Right renal cortex interstitium (tissue), 3 donors: ENCODE results near the gene CPTP. TPM values are rescaled to one million over a fixed set of nuclear protein-coding genes. Genes with fewer than 3 reads are reported as not detected.
A peak's percentile ranks its signal among the peaks of the same experiment; 100 is the strongest.
"Not testable (repeated sequence)": the region's sequence is repeated elsewhere in the genome, so short reads cannot be mapped to it uniquely, and the experiment has no call there.

Experiments used
- DNase-seq, 3 donors: peaks; one replicate each; pipeline ENCODE4 v3.0.0-alpha.2; 2013; ENCODE audit warnings: low read depth in 3 of 3, low spot score in 2 of 3
- polyA plus RNA-seq, 3 donors: library from polyadenylated mRNA; unstranded; fragments of 120-200 nt; gene quantifications; one replicate each; pipeline ENCODE4 v1.2.1, GENCODE V29; 2013; ENCODE audit not compliant: insufficient read length in 3 of 3

The CPTP gene
- polyA plus RNA-seq, 3 donors: 9.1 to 12.9 (median 10.1) TPM

DNA sequence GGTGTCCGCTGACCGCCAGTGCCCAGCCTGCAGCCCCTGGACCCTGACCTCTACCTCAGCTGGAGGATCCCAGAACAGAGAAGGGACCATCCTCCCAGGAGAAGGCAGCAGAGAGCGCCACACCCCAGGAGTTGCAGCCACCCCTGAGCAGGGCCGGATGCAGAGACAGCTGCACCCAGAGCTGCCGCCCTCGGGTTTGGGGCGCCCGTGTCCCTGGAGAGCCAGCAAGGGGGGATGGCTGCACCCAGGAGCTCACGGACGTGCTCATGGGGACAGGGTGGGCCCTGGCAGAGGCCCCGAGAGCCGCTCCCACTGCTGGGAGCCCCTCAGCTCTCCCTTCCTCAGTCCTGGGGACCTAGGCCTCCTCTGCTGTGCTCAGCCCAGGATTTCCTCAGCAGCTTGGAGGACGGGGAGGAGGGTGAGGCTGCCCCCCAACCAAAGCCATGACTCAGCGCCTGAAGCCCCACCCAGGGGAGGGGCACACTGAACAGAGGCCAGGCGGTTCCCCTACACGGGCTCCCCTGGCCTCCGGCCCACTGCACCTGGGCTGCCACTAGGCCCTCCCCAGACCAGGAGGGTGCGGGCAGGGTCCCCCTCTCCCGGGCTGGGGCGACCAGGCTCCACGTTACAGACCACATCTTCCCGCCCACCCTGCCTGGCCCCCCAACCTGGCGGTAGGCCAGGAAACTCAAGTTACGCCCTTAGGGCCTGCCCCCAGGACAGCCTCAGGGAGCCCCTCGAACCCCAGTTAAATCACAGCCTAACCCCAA is 19.1 kb upstream of the CPTP start:
- DNase-seq: no peak

DNA sequence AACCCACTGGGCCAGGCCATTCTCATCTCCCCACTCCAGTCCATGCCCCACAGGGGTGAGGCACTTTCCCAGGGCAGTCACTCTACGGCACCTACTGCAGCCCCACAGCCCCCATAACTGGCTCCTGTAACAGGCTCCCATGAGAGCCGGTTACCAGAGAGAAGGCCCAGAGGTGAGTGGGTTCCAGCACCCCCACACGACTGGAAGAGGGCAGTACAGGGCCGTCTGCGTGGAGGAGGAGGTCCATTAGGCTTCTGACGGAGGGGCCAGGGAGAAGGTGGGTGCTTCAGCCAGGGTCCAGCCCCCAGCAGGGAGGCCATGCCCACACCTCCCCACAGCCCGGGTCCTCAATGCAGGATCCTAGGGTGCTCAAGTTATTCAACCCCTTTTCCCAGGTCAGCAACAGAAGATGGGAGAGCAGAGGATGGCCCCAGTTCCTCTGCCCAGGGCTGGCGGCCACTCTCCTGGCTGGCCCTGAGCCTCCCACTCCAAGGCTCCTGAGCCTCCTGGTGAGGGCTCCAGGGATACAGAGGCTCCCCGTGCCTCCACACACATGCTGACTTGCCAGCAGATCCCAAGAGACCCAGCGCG is 18.4 kb upstream of the CPTP start:
- no peak for DNase-seq

DNA sequence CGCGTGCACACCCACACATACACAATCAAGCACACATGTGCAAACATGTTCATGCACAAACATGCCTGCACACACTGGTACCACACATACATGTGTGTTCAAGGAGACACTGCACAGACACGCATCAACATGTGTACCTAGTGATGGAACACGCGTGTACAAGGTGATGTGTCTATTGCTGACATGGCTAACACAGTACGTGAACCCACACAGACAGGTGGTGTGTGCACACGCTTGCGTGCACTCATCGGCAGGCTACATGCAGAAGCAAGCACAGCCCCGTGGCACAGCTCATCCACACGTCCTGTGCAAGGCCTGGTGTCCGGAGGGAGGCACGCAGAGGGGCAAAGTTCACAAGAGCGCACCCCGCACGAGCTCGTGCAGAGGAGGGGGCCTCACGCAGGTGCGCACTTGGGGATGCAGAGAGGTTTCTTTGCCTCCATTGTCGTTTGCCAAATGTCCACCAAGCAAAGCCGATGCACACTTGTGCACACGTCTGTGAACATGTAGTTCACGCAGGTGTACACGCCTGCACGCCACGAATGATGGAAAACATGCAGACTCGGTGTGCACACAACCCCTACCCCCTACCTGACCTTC is 17.8 kb upstream of the CPTP start:
- no peak for DNase-seq

DNA sequence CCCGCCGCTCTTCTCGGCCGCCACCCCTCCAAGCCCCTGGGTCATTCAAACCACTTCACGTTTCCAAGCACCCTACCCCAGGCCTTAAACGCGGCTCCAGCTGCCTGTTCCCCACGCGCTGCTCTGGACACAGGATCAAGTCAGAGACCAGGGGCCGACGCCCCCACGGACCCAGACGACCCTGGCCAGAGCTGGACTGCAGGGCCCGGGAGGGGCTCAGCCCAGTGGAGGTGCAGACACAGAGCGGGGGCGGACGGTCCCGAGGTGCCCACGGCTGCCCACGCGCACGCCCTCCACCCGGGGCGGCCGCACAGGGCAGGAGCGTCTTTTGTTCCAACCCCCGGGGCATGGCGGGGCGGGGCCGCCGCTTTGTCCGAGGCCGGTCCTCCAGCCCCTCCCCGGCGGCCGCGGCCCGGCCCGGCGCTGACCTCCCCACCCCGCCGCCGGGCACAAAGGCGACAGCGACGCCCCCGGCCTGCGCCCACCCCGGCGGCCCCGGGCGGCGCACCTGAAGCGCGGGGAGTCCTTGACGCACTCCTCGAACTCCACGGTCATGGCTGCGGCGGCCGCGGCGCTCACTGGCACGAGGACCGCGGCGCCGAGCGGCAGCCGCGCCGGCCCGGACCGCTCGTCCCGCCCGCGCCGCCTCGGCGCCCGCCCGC is 17.2 kb upstream of the CPTP start:
- DNase-seq: no peak

DNA sequence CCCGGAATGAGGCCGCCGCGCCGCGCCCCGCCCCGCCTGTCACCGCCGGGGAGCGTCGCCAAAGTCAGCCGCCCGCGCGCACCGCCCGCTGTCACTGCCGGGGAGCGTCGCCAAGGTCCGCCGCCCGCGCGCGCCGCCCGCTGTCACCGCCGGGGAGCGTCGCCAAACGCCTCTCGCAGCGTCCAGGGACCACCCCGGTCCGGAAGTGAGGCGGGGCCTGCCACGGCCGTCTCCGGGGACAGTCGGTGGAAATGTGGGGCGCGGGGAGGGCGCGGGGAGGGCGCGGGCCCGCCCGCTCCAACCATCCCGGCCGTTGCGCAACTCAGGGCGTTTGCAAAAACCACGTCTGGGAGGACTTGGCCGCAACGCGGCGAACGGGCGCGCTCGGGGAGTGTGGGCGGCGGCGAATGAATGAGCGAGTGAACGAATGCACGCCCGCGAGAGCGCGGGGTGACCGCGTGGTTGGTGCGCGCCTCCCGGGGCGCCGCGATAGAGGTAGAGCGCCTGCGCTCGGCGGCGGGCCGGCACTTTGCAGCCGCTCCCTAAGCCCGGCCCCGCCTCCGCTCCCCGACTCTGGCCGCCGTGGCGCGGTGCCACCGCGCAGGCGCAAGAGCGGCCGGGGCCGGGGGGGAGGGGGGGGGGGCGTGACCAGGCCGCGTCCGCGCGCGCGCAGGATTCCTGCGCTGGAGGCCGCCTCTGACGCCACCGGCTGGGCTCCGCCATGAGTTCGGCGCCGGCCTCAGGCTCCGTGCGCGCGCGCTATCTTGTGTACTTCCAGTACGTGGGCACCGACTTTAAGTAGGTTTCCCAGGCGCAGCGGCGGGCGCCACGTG is 16.5 kb upstream of the CPTP start, which contains the start of the genes ACAP3 and PUSL1:
Gene ACAP3, minus strand, starts transcription at position 8 of the 833 bp plus-strand sequence. CDS start 115 bp downstream, outside the sequence.
Gene PUSL1, plus strand, starts transcription at position 675 of the 833 bp plus-strand sequence. Its CDS starts 47 bp downstream, at position 722.
- peak; percentile 72 to 81 (median 80) for DNase-seq

DNA sequence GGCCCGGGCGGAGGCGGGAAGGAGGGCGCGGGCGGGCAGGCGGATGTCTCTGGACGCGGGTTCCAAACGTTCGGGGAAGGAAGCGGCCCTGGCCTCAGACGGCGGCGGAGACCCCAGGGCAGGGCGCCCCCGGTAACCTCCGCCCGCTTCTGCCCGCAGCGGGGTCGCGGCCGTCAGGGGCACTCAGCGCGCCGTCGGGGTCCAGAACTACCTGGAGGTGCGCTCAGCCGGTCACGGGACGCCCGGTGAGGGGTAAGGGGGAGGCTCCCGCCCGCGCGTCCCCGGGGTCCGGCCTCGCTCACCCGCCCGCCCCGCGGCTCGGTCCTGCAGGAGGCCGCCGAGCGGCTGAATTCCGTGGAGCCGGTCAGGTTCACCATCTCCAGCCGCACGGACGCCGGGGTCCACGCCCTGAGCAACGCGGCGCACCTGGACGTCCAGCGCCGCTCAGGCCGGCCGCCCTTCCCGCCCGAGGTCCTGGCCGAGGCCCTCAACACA is 15.8 kb upstream of the CPTP start:
- no peak for DNase-seq

DNA sequence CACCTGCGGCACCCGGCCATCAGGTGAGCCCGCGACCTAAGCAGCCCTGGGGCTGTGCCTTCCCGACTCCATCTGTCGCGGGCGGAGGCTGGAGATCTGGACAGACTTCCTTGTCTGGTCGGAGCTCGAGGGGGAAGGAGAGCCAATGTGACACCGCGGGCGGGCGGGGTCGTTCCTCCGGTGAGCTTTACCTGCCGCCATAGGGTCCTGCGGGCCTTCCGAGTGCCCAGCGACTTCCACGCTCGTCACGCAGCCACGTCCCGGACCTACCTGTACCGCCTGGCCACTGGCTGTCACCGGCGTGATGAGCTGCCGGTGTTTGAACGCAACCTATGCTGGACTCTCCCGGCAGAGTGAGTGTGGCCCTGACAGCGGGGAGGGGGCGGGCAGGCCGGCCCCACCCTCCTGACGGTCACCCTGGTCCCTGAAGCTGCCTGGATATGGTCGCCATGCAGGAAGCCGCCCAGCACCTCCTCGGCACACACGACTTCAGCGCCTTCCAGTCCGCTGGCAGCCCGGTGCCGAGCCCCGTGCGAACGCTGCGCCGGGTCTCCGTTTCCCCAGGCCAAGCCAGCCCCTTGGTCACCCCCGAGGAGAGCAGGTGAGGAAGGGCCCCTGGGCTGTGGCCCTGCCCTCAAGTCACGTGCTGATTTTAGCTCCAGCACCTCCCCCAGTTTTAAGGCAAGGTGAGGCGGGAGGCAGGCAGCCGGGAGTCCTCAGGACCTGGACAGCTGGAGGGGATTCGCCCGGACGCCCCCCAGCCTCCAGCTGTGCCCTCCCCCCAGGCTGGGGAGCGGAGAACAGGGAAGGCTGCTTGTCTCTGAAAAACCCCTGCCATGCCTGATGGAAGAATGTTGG is 15.1 kb upstream of the CPTP start:
- no peak for DNase-seq

DNA sequence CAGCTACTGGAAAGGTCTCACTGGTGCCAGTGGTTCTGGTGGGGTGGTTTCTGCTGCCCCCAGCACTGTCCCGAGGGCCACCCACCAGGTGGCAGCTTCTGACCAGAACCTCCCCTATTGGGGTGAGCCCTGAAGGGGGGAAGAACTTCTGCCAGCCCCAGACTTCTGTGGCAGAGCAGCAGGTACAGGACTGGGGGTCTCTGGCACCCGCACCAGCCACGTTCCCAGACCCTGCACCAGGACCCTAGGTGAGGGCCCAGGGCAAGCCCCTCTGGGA is 14.6 kb upstream of the CPTP start:
- DNase-seq: no peak

DNA sequence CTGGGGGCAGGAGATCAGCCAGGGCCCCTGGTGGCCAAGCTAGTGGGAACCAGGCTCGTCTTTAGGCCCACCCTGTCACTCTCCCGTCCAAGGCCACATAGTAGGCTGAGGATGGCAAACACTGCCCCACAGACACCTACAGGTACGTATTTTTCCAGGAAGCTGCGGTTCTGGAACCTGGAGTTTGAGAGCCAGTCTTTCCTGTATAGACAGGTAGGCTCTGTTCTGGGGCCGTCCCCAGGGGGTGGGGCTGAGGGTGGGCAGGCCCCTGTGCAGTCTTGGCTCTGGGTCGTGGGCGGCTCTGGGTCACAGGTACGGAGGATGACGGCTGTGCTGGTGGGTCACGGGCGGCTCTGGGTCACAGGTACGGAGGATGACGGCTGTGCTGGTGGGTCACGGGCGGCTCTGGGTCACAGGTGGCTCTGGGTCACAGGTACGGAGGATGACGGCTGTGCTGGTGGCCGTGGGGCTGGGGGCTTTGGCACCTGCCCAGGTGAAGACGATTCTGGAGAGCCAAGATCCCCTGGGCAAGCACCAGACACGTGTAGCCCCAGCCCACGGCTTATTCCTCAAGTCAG is 14.0 kb upstream of the CPTP start:
- no peak for DNase-seq

DNA sequence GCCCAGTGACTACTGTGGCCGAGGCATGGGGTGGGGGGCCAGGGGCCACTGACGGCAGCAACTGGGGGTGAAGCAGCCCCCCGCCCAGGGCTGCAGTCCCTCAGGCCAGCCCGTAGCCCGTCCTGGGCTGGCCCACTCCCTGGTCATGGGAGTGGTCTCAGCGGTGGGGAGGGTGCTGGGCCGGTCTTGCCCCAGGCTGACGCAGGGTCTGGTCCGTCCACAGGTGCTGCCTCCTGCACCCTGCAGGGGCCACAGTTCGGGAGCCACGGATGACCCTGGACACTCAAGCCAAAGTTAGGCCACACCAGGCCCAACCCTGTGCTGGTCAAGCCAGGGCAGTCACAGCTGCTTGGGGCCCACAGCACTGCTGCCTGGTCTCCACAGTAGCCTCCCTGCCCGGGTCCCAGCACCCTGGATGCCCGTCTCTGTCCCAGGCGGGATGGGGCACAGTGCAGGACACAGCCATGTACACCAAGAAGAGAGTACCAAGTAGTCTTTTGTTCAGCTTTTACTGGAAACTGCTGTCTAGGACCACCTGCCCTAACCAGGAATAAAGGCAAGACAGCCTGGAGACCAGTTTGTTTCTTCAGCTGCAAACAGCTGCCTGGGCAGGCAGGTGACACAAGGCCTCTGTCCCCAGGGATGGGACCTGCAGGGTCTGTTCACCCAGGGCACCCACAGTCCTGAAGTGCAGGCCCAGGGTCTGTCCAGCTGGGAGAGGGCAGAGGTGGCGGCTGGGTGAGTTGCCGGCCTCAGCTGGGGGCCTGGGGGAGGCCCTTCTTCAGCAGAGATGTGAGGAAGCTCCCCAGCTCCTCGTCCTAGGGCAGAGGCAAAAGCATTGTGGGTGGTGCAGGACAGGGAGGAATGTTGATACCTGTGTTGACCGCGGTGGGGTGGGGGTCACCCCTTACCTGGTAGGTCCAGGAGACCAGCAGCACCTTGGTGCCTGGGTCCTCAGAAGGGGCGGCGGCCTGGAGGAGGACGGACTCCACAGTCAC is 13.2 kb upstream of the CPTP start:
- no peak for DNase-seq

DNA sequence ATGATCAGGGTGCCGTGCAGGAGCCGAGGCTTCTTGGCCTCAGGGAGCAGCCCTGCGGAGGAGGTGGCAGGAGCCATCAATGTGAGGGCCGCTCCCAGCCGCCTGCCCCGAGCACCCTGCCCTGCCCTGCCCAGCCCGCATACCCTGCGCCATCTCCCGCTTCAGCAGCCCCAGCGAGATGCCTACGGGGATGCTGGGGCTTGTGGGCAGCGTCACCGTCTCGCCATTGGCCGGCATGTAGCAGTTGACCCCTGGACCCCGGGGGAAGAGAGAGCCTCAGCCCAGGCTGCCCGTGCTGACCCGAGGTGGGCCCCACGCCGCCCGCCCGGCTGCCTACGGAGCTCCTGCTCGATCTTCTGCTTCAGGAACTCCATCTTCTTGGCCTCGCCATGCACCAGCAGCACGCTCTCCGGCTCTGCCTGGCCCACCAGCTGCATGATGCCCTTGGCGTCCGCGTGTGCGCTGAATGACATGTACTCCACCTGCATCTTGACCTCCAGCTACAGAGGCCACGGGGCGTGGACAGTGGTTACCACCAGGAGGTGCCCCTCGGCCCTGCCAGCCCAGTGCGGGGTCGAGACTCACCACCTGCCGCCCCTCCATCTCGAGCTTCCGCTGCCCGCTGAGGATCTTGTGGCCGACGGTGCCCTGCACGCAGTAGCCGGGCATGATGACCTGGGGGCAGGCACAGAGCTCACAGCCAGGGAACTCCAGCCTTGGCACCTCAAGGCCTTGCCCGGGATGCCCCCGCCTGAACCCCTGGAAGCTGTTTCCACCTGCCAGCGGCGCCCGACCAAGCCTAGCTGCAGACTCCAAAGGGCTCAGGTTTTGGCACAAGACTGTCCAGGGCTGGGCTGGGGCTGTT is 11.9 kb upstream of the CPTP start:
- no peak for DNase-seq

DNA sequence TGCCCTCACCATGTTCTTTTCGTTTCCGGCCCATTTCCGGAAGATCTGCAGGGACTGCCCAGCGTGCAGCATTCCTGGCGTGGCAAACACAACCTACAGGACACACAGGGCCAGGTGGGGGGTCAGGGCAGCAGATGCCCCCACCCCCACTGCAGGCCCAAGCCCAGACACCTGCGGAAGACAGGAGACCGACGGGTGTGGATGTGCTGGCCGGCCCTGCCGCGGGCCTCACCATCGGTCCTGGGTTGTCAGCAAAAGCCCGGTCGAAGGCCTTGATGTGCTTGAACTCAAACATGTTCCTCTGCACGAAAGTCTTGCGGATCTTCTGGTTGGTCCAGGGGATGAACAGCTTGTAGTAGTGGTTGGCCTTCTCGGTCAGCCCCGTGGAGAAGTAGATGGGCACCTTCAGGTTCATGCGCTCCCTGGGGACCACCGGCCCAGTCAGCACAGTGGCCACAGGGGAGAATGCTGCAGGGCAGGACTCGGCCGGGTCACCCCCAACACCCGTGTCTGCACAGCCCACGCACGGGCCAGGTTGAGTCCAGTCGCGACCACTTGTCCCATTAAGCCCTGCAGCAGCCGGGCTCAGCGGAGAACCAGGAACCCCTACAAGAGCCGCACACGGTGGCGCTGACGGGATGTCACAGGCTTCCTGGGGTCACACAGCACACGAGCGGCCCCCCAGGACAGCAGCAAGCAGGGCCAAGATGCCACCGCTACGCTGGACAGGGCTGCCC is 10.9 kb upstream of the CPTP start:
- no peak for DNase-seq

DNA sequence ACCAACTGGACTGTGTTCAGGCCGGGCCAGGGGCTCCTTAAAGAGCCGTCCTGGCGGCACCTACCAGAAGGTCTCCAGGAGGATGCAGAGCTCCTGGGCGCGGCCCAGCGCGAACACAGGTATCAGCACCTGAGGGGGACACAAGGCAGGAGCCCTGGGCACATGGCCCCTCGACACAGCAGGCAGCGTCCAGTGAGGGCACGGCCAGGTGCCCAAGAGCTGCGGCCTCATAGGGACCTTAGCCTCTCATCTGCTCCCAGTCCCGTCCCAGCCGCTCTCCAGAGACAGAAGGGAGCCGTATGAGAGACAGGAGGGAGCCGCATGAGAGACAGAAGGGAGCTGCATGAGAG is 10.4 kb upstream of the CPTP start:
- no peak for DNase-seq

DNA sequence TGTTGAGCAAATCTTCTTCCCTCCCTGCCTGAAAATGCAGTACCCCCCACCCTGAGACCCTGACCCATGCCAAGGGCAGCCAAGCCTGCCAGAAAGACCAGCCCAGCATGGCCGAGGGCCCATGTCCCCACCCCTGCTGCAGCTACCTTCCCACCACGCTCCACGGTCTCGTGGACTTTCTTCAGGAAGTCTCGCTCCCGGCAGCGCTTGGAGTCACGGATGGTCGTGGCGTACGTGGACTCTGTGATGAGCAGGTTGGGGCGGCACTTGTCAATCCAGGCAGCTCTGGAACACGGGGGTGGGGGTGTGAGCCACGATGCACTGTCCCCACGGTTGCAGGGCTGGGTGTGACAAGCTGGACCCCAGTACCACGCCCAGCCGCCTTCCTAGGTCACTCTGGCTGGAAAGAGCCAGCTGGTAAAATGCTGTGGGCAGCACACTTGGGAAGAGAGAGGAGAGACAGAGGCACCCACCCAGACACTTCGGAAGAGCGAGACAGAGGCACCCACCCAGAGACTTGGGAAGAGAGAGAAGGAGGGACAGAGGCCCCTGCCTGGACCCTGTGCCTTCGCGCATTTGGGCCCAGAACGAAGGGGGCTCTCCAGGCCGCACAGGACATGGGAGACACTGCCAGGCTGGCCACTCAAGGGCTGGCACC is 9.8 kb upstream of the CPTP start:
- no peak for DNase-seq

DNA sequence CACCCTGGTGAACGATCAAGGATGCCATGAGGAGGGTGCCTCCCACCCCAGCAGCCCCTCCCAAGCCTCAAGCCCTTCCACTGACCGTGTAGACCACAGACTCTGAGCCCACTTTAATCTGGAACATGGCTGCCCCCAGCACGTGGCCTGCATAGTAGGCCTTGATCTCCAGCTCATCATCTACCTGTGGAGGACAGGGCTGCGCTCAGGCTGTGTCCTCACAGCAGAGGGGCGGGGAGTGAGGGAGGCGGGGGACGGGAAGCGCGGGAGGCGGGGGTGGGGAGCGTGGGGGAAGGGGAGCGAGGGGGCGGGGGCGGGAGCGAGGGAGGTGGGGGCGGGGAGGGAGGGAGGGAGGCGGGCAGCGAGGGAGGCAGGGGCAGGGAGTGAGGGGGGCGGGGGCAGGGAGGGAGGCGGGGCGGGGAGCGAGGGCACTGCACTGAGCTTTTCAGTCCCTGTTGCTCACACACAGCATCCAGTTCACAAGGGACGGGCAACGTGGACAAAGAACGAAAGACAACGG is 9.1 kb upstream of the CPTP start:
- no peak for DNase-seq

DNA sequence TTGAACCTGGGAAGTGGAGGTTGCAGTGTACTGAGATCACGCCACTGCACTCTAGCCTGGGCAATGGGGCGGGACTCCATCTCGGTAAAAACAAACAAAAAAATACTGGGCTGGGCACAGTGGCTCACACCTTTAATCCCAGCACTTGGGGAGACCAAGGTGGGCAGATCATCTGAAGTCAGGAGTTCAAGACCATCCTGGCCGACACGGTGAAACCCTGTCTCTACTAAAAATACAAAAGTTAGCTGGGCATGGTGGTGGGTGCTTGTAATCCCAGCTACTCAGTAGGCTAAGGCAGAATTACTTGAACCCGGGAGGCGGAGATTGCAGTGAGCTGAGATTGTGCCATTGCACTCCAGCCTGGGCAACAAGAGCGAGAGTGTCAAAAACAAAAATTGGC is 8.4 kb upstream of the CPTP start:
- DNase-seq: not testable (repeated sequence)
